Measurements from ENCODE around the gene LDB2.

GRCh38 chr4:16785793-16786527 is 112.5 kb downstream of the LDB2 start:
- TF ChIP-seq FOXP2 (optimal IDR thresholded peaks at IDR 0.05; ENCODE audit: control extremely low read depth, extremely low read length, insufficient read depth) (no peak), EZH2 (IDR thresholded peaks at IDR 0.05) (no peak), POLR2AphosphoS5 (IDR thresholded peaks at IDR 0.05; ENCODE audit: borderline replicate concordance, low read depth, low read length) (no peak)
